Adrenal gland (tissue), 5 donors: Measurements from ENCODE around the gene IL20.

Source experiments
- POLR2A ChIP-seq, 2 donors: fragments of 450-650 bp; IDR thresholded peaks; one replicate each; pipeline ENCODE4 v1.6.1; 2017; ENCODE audit warnings: antibody characterized with exemption in 2 of 2, mild to moderate bottlenecking in 2 of 2, moderate library complexity in 1 of 2
- TF ChIP-seq, protein P1 (sequence below), 6 experiments: fragments of 450-650 bp in 4 of 6; fragments of 200-600 bp in 2 of 6; sonication (generic) in 1 of 6; IDR thresholded peaks; 1 replicate in 5 of 6; 2 replicates in 1 of 6; pipeline versions ENCODE4 v1.5.1 to v1.8.0; 2016 to 2021; ENCODE audit warnings: antibody characterized with exemption in 6 of 6, mild to moderate bottlenecking in 2 of 6, moderate library complexity in 1 of 6
- donor health status: DM: no; HTN: no; CAD: no.

DNA sequence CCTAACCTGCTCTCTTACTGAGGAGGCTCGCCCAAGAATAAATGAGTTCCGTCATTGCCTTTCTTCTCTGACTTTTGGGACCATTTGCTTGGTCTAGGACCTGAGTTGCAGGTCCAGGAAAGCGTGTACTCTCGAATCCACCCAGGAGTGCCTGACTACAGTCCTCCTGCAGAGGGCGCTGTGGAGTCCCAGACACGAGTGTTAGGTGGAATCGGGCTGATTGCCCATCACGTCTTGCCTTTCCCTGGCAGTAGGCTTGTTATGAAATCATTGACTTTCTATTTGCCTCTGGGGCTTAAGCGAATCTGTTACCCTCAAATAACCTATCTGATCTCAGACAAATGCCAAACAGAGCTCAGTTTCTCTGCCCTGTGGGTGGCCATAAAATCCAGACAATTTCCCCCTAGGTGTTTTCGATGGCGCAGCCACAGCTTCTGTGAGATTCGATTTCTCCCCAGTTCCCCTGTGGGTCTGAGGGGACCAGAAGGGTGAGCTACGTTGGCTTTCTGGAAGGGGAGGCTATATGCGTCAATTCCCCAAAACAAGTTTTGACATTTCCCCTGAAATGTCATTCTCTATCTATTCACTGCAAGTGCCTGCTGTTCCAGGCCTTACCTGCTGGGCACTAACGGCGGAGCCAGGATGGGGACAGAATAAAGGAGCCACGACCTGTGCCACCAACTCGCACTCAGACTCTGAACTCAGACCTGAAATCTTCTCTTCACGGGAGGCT lies at the start of gene IL20:
- TF ChIP-seq, protein P1, sequence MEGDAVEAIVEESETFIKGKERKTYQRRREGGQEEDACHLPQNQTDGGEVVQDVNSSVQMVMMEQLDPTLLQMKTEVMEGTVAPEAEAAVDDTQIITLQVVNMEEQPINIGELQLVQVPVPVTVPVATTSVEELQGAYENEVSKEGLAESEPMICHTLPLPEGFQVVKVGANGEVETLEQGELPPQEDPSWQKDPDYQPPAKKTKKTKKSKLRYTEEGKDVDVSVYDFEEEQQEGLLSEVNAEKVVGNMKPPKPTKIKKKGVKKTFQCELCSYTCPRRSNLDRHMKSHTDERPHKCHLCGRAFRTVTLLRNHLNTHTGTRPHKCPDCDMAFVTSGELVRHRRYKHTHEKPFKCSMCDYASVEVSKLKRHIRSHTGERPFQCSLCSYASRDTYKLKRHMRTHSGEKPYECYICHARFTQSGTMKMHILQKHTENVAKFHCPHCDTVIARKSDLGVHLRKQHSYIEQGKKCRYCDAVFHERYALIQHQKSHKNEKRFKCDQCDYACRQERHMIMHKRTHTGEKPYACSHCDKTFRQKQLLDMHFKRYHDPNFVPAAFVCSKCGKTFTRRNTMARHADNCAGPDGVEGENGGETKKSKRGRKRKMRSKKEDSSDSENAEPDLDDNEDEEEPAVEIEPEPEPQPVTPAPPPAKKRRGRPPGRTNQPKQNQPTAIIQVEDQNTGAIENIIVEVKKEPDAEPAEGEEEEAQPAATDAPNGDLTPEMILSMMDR (IDR thresholded peaks at IDR 0.05): peak; percentile 63 to 86 (median 78)
- no peak for TF ChIP-seq POLR2A (IDR thresholded peaks at IDR 0.05)
